GM12801 (cell line): ENCODE measurements around the gene SEC14L6.

Experiments
- CTCF ChIP-seq: IDR thresholded peaks from one replicate; pipeline ENCODE4 v1.5.1; 2011; ENCODE audit warnings: control low read depth; ENCODE audit not compliant: insufficient read length; ENCODE audit errors: extremely low read depth

SEC14L6 gene

GRCh38 chr22:30537083-30537731 is 9.3 kb downstream of the SEC14L6 start:
- TF ChIP-seq CTCF, result no peak

- no peak for TF ChIP-seq CTCF
Measured at GRCh38 chr22:30535182-30535581, 11.4 kb downstream of the SEC14L6 start.

GRCh38 chr22:30531651-30532608 is 14.6 kb downstream of the SEC14L6 start:
- TF ChIP-seq CTCF, result no peak

GRCh38 chr22:30526656-30527055 is 19.9 kb downstream of the SEC14L6 start:
- no peak for TF ChIP-seq CTCF

- TF ChIP-seq CTCF, result no peak
Measured at GRCh38 chr22:30523646-30524489, 22.7 kb downstream of the SEC14L6 start.

GRCh38 chr22:30521368-30522156 is 25.0 kb downstream of the SEC14L6 start:
- no peak for TF ChIP-seq CTCF
